Left kidney (tissue), 8 donors: Measurements from ENCODE around the gene CACNA1E. TPM values are rescaled to one million over a fixed set of nuclear protein-coding genes. Genes with fewer than 3 reads are reported as not detected.

Experiments
- DNase-seq: peaks from one replicate; pipeline ENCODE4 v3.0.0-alpha.2; 2013
- long read RNA-seq, 8 donors: transcript quantifications; one replicate each; lab custom pipeline, GENCODE V29; 2026
- polyA plus RNA-seq: library from polyadenylated mRNA; unstranded; fragments of 120-200 nt; gene quantifications from one replicate; pipeline ENCODE4 v1.2.1, GENCODE V29; 2013; ENCODE audit not compliant: insufficient read length

Gene CACNA1E
- 0.63 TPM for polyA plus RNA-seq
- long read RNA-seq, donor 1: 0 reads
- long read RNA-seq, donor 2: 0 reads
- long read RNA-seq, donor 3: 0 reads
- long read RNA-seq, donor 4: 0 reads
- long read RNA-seq, donor 5: 0 reads
- long read RNA-seq, donor 6: 0 reads
- long read RNA-seq, donor 7: 0 reads
- long read RNA-seq, donor 8: 0 reads

DNA sequence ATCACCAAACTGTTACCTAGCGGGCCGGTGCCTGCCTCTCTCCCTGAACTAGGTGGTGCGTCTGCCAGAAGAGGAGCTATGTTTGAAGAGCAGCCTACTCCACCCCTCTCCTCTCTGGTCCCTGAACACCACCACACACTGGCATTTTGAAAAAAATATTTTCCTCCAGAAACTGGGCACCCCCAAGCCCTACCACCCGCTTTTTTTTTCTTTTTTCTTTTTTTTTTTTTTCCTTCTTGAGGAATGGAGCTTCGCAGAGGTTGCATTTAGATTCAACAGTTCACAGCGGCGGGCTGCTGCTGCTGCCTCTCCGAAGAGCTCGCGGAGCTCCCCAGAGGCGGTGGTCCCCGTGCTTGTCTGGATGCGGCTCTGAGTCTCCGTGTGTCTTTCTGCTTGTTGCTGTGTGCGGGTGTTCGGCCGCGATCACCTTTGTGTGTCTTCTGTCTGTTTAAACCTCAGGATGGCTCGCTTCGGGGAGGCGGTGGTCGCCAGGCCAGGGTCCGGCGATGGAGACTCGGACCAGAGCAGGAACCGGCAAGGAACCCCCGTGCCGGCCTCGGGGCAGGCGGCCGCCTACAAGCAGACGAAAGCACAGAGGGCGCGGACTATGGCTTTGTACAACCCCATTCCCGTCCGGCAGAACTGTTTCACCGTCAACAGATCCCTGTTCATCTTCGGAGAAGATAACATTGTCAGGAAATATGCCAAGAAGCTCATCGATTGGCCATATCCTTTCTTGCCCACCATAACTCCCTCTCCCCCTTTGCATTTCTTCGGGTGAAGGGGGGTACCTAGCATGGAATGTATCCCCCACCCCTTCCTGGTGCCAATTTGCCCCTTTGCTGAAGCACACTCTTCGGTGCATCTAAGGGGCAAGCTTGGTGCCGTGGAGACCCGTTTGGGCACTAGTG, at the start of gene CACNA1E:
TSS of gene CACNA1E (plus strand) at position 233 of the 911 bp plus-strand sequence. CDS start at position 461, 228 bp downstream.
- DNase-seq: no peak

DNA sequence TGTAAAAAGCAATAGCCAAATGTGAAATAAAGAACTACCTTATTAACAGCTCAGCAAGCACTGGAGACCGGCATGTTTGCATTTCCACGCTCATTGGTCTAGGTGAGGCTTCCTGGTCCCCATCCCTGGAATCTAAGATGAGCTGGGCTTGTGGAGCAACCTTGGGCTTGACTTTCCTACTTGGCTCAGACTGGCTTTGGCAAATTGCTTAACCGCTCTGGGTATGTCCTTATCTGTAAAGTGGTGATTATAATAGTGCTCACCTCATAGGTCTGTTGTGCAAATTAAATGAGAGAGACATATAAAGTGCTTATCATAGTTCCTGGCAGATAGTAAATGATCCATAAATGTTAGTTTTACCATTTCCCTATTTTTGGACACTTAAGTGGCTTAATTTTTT, 49.4 kb upstream of the CACNA1E start:
- no peak for DNase-seq

DNA sequence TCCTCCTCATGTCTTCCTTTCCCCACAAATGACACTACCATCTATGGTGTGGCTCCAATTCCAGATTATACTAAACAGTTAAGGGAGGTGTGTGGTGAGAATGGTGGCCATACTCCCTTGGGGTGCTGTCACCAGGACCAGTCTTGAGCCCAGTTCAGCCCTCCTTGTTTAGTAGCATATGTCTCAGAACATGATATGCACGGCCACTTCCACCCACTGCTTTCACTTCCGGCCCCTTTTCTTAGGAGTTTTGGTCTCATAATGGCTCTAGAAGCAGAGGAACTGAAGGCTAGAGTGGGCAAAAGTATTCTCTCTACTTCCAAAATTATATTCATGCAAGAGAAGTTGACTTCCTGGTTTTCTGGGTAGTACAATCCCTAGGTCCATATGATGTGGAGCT, 45.3 kb upstream of the CACNA1E start:
- DNase-seq: no peak

DNA sequence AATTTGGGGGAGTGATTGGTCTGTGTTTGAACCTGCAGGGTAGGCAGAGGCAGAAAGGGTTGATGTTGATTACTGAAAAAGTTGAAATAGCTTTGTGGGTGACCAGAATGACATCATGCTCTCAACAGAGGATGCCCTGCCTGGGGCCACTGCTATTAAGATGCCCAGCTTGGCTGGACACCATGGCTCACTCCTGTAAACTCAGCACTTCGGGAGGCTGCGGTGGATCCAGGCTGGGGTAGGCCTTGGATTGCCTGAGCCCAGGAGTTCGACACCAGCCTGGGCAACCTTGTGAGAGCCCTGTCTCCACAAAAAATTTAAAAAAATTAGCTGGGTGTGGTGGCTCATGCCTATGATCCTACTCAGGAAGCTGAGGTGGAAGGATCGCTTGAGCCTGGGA, 42.8 kb upstream of the CACNA1E start:
- no peak for DNase-seq

DNA sequence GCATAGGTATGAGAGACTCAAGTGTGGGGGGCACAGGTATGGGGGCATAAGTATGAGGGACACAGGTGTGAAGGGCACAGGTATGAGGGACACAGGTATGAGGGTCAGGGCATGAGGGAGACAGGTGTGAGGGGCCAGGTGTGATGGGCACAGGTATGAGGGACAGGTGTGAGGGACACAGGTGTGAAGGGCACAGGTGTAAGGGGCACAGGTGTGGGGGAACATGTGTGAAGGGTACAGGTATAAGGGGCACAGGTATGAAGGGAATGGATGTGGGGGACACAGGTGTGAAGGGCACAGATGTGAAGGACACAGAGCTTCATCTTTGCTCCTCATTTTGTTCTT, 41.2 kb upstream of the CACNA1E start:
- DNase-seq: no peak

DNA sequence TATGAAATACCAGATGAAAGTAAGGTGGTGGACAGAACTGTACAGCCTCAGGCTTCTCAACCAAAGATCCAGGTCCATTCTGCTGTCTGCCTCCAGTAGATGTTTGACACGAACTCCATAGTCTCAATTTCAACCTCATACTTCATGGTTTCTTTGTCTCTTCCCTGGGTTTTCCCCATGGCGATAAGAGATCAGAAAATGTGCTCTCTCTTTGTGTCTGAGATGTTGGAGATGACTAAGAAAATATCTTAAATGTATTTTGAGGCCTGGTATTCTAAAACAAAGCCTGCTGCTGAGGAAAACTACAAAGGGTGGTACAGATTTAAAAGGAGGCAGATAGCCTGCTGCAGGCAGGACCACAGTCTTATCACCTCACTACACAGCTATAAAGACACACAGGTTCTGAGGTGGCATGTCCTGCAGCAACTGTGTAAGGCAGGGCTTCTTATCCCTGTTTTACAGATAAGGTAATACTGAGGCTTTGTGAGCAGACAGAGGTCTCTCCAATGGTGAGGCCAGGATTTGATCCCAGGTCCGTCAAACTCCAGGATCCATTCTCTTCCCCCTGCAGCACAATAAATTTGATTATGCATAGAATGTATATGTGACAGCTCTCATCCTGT, 40.0 kb upstream of the CACNA1E start:
- DNase-seq: no peak

DNA sequence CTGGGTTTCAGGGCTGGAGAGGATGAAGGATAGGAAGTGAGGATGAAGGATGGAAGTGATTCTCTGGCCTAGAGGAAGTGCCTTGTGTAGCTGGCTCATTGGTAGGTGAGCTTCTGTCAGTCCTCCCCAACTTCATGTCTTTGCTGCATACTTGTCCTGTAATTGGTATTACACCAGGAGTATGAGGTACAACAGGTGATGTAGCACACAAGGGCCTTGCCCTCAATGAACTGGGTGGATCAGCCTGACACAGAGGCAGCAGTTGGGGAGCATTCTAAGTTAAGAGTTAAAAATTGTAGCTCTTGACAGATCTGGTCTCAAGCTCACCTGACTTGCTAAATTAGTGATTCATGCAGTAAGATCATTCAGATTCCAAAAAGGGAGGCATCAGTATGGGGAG, 37.9 kb upstream of the CACNA1E start:
- DNase-seq: no peak

DNA sequence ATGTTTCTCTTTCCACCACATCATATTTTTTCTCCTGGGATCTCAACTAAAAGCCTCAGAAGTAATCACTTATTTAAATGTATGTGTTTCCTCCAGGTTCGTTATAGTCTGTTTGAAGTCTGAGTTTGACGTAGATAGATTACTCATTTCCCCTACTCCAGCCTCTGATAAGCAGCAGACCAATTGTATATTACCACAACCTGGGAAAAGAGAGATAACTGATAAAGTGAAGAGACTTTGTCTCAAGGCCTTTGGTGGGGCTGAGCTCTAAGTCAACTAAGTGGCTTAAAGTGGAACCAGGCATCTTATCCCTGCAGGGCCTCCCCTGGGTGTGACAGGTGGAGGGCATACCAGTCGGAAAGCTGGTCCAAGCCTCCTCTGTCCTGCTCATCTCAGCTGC, 34.9 kb upstream of the CACNA1E start:
- DNase-seq: no peak

DNA sequence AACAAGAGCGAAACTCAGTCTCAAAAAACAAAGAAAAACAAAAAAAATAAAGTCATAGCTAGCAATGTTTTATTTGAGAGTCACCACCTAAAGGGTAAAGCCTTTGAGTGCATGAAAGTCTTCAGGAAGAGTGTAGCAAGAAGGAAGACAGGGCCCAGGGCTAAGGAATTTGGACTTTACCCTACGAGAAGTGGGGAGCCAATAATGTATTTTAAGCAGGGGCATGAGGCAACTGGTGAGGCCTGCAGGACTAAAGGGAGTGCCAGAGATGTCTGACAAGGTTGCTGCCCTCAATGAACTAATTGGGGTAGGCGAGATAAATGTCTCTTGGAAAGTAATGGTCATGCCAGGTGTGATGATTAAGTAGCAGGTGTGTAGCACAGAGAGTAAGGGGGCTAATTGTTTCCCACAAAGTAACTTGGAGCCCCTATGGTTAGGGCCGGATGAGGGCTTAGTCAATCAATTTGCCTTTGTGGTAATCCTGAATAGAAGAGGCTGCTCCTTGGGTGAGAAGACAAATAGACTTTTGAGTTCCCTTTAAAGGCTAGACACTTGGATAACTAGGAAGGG, 31.6 kb upstream of the CACNA1E start:
- DNase-seq: no peak

DNA sequence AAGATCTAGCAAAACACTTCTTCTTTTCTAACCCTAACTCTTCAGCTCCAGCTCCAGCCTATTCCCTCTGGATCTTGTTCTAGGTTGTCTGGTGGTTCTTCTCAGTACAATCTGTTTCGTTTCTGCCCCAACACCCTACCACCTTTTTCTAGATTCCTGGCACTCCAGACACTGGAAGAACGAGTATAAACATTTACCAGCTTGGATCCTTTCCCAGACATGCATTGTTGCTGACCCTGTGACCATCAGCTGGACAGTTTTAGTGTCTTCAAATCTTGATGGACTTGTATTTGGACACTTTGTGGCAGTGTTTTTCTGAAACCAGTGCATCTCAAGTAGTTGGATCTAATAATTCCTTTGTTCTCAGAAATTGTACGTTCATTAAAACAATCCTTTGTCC, 30.6 kb upstream of the CACNA1E start:
- no peak for DNase-seq

DNA sequence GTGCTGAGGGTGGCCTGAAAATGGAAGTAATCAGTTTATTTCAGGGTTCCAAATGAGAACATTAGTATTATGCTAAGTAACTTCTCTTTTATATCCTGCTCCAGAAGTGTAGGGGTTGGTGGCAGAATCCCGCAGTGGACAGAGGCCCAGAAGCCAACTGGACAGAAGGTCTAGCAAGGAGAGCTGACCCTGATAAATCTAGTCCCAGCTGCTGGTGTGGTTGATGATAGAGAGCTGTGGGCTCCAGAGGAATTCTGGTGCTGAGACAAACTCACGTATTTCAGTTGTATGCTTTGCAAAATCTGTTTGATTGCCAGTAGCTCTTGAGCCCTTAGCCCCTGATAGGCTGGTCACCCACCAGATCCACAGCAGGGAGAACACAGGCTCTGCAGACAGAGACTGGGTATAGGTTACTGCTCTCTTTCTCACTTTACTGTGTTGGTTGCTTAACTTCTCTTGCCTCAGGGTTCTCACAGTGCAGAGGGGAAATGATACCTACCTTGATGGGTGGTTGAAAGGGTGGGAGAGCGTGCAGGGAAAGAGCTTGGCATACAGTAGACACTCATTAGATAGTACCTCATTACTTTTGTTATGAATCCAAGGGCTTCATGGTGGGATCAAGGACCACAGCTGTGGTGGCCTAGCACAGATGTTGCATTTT, 29.6 kb upstream of the CACNA1E start:
- DNase-seq: no peak

DNA sequence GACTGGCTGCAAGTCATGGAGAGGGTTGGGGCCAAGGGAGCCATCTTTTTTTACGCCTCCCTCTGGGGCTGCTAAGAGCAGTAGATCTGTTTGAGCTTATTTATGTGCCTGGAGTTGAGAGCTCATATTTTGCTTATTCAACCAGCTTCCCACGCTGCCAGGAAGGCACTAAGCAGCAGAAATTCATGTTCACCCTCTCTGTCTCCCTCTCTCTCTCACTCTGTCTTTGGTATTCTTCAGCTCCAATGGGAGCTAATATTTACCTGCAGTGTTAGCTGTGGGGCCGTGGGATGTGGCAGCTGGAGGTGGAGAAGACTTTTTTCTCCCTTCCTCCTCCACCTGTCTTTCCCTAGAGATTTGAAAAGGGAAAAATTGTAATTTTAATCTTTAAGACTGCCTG, 26.8 kb upstream of the CACNA1E start:
- DNase-seq: no peak

DNA sequence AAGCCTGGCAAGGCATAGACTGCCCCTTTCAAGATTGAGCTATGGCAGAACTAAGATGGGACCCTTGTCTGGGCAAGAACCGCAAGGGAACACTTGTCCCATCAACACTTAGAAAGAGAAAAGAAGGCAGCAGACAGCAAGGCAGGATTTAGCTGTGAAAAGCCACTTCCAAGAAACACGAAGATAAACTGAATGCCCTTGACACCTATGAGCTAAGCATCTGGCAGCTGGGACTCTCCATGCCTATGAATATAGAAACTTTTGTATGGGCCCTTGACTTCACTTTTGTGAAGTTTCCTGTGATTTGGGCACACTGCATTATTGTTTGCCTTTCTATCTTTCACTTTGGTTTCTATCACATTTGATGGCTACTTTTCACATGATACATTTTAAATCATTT, 24.9 kb upstream of the CACNA1E start:
- no peak for DNase-seq

DNA sequence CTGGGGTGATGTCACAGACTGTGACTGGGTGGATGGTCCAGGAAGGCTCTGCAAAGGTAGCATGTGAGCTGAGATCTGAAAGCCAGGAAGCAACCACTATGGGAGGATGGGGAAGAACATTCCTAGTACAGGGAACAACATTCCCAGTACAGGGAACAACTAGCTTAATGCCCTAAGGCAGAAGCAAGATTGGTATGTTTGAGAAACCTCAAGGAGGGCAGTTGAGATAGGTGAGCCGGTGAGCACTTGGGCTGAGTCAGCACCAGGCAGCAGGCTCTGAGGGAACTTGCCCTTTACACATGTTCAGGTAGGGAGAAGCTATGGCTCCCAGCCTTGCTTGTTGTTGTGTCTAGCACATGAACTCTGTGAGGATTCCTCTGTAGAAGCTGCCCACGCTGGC, 24.2 kb upstream of the CACNA1E start:
- DNase-seq: no peak

DNA sequence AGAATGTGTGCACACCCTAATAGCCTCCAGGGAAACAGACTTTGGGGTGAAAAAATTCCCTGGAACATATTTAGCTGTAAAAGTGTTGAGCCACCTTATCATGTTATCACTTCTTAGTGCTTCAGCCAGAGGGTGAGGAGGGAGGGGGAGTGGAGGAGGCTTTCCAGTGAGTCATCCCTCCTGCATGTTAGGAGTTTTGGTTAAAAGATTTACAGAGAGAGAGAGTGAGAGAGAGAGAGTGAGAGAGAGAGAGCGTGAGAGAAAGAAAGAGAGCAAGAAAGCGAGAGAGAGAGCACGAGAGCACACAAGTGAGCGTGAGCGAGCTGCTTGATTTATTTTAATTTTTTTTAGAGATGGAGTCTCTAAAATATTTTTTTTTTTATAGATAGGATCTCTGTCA, 13.5 kb upstream of the CACNA1E start:
- DNase-seq: no peak

DNA sequence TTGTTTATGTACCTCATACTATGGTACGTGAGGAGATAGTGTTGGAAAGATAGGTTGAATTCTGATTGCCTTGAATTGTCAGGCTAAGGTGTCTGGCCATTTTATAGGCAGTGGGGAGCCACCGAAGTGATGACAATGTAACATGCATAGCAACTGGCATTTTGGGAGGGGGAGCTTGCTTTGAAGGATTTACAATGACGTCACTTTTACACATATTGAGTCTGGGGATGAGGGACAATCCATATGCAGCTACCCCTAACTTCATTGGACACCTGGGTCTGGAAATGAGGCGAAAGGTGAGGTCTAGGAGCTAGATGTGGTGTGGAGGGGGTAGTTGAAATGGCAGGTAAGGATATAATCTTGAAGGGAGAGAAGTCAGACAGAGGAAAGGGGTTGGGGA, 7.7 kb upstream of the CACNA1E start:
- DNase-seq: no peak

DNA sequence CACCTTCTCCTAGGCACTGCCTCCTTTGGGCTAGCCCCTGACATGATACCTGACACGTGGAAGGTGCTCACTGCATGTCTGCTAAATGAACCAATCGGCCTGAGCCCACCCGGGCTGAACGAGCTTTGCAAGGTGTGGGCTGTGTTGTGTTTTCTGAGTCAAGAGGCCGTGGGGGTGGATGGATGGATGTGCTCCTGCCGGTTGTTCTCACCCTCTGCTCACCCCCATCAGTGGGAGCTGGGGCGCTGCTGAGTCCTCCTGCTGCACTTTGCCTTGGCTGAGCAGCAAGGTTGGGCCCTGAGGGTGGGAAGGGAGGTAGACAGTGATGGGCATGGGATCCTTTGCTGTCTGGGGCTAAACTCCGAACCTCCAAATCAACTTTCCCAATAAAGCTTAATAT, 6.7 kb upstream of the CACNA1E start:
- DNase-seq: no peak

DNA sequence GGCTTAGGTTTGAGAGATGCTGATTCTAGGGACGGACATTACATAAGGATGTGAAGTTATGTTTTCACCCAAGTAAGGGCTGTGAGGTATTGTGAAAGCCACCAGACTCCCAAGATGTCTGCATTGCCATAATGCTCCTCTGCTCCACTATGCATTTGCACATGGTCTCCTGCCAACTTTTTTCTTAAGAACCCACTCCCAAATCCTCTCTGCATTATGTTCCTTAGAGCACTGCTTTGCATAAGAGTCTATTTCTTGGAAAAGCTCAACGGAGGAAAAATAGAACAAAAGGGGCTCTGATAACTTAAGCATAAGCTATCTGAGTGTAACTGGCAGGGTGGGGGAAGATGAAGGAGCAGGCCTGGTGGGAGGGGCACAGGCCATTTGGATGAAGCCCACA, 5.0 kb upstream of the CACNA1E start:
- no peak for DNase-seq

DNA sequence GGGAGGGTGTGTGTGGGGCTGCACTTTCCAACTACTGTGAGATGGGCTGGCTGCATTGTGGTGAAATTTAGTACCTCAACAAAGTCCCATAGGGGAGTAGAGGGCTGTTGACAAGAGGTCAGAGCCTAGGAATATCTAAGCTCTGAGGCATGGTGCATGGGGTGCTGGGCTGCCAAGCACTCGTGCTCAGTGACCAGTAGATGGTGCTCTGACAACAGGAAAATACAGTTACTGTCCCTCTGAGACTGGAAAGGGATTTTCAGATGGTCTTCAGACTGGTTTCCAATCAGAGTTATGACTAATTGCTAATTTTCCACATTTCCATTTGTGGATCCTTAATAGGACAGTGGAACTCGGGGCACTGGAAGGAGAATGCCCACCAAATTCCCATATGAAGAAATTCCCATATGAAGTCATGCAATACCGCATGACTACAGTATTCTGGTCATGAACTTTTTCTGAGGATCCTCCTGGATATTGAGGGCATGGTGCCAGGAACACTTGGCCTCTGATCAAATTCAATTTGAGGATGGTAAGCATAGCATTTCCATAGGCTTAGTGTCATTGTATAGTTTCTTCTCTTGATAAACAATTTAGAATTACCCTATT, 4.1 kb upstream of the CACNA1E start:
- peak; percentile 65 for DNase-seq

DNA sequence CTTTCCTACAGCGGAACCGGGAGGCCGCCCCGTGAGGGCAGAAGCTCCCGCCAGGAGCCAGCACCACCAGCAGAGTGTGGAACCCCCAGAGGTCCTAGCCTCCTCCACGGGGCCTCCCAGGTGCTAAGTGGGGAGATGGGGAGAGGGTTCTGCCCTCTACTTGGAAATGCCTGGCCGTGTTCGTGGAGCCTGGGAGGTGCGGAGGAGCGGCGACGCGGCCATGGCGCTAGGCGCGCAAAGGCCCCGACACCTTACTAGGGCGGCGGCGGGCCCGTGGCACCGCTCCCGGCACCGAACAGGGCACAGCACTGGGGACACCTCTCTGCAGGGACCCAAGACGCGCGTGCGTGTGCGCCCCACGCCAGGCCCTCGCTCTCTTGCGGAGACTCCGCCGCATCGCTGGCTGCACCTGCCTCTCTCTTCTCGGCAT, 1.3 kb upstream of the CACNA1E start:
- no peak for DNase-seq

DNA sequence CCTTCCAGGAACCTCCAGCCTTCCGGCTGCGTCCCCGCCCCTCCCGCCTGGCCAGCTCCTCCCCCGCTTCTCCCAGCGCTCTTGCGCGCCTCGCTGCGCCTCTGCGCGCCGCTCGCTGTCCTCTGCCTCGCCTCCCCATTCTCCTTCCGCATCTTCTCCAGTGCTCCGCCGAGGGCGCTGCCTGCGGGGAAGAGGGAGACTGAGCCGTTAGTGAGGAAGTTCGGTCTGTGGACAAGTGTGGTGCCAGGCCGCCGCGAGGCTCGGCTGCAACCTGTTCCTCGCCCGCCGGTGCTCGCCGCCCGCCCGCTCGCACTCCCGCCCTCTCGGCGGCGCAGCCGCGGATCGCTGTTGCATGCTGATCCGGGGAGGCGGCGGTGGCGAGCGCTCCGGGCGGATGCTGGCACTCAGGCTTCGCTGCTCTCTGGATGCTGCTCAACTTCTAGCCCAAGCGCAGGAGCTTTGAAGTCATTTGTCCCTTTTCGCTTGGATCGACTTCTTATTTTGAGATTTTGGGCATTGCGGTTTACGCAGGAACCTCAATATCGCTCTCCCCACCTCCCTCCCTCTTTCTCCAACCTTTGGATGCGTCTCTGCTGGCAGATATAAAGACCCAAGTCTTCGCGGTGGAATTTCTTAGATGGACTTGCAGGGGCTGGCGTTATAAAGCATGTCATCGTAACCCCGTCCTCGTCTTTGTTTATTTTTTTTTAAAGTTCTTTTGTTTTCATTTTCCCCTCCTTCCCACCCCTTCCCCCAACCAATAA, 614 bp upstream of the CACNA1E start:
- peak; percentile 33 for DNase-seq
